OCI-LY1 (cell line): ENCODE results near the gene LRRC63.

Source experiments
- H2AFZ ChIP-seq: fragments of 200-600 bp; sonication (generic), shearing (Covaris generic); 2 replicates; pipeline ENCODE4 v1.6.0; 2014; ENCODE audit warnings: antibody characterized with exemption, mild to moderate bottlenecking, low read length
- H3F3A ChIP-seq: fragments of 200-600 bp; sonication (generic), shearing (Covaris generic); 2 replicates; pipeline ENCODE4 v1.6.0; 2014; ENCODE audit warnings: mild to moderate bottlenecking, antibody characterized with exemption, low read length, moderate library complexity; ENCODE audit not compliant: insufficient read depth
- H3K27ac ChIP-seq: fragments of 200-600 bp; sonication (generic); 2 replicates; pipeline ENCODE4 v1.5.1; 2014; ENCODE audit warnings: low read length, mixed run types, mild to moderate bottlenecking, low read depth; ENCODE audit not compliant: poor library complexity, severe bottlenecking
- H3K27me3 ChIP-seq: fragments of 200-600 bp; sonication (generic); 2 replicates; pipeline ENCODE4 v1.6.0; 2014; ENCODE audit warnings: antibody characterized with exemption, mild to moderate bottlenecking, low read length, moderate library complexity; ENCODE audit not compliant: insufficient read depth
- H3K36me3 ChIP-seq: fragments of 200-600 bp; sonication (generic); 2 replicates; pipeline ENCODE4 v1.6.1; 2014; ENCODE audit warnings: mild to moderate bottlenecking, antibody characterized with exemption, low read length, moderate library complexity, mixed read lengths; ENCODE audit not compliant: insufficient read depth
- H3K4me1 ChIP-seq: fragments of 200-600 bp; sonication (generic); 2 replicates; pipeline ENCODE4 v1.5.1; 2014; ENCODE audit warnings: mild to moderate bottlenecking, low read length, moderate library complexity; ENCODE audit not compliant: insufficient read depth, severe bottlenecking
- H3K4me2 ChIP-seq: fragments of 200-600 bp; sonication (generic), shearing (Covaris generic); 2 replicates; pipeline ENCODE4 v1.6.1; 2014; ENCODE audit warnings: low read length
- H3K4me3 ChIP-seq: fragments of 200-600 bp; sonication (generic); 2 replicates; pipeline ENCODE4 v1.5.1; 2014; ENCODE audit warnings: low read length, low read depth, mild to moderate bottlenecking, mixed read lengths; ENCODE audit not compliant: poor library complexity, severe bottlenecking
- H3K79me2 ChIP-seq: fragments of 200-600 bp; shearing (Covaris generic); 2 replicates; pipeline ENCODE4 v1.6.1; 2016; ENCODE audit warnings: mixed run types, low read length, mixed read lengths; ENCODE audit not compliant: insufficient read depth
- H3K9ac ChIP-seq: fragments of 200-600 bp; sonication (generic), shearing (Covaris generic); 2 replicates; pipeline ENCODE4 v1.6.1; 2014; ENCODE audit warnings: mild to moderate bottlenecking, low read length, mixed read lengths
- H3K9me2 ChIP-seq: fragments of 200-600 bp; sonication (generic), shearing (Covaris generic); 2 replicates; pipeline ENCODE4 v1.6.1; 2014; ENCODE audit warnings: low read depth, mild to moderate bottlenecking, low read length, mixed read lengths
- H3K9me3 ChIP-seq: fragments of 200-600 bp; shearing (Covaris generic); 2 replicates; pipeline ENCODE4 v1.6.1; 2014; ENCODE audit warnings: low read length, mixed read lengths
- H4K20me1 ChIP-seq: fragments of 200-600 bp; sonication (generic), shearing (Covaris generic); 2 replicates; pipeline ENCODE4 v1.6.0; 2016; ENCODE audit warnings: mild to moderate bottlenecking, low read length; ENCODE audit not compliant: insufficient read depth
- EZH2 ChIP-seq: fragments of 200-600 bp; sonication (generic), shearing (Covaris generic); IDR thresholded peaks from 2 replicates; pipeline ENCODE4 v1.8.0; 2017; ENCODE audit warnings: borderline replicate concordance, mixed run types, mild to moderate bottlenecking, antibody characterized with exemption, low read length, moderate library complexity, mixed read lengths
- TF ChIP-seq, protein P1 (sequence below): fragments of 200-600 bp; sonication (generic), shearing (Covaris generic); IDR thresholded peaks from 2 replicates; pipeline ENCODE4 v1.5.1; 2017; ENCODE audit warnings: mild to moderate bottlenecking, antibody characterized with exemption, low read length, moderate library complexity, mixed read lengths

Gene LRRC63

DNA sequence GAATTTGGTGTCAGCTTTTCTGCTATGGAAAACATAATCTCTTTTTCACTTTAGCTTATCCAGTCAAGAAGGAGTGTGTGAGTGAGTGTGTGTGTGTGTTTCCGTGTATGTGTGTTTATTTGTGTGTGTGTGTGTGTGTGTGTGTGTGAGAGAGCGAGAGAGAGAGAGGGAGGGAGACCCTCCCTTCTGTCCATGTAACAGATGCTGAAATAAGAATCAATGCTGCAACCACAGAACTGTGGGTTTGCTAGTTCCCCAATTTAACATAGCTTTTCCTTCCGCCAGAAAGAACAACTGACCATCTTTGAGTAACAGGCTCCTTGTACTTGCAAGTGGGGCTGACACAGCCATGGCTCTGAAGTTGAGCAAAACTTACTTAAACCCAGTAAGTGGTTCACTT lies 35.0 kb upstream of the LRRC63 start:
- Histone ChIP-seq H3K4me3 (peak overlapping the region; percentile 85), H3K4me2 (peak overlapping the region; percentile 66), H2AFZ (no peak overlapping the region), H3F3A (peaks cover 8% of the 10 kb centered on the region), H3K27ac (peak overlapping the region; percentile 99), H3K9me3 (no peaks in the 10 kb centered on the region), H3K36me3 (peaks cover 83% of the 10 kb centered on the region), H3K27me3 (no peaks in the 10 kb centered on the region), H3K4me1 (peaks cover 78% of the 10 kb centered on the region), H3K9me2 (no peaks in the 10 kb centered on the region), H3K9ac (peak overlapping the region; percentile 27; the same call in 1 of the 2 replicates), H4K20me1 (peaks cover 13% of the 10 kb centered on the region), H3K79me2 (peaks cover 100% of the 10 kb centered on the region)
- TF ChIP-seq EZH2 = no peak
- TF ChIP-seq, protein P1, sequence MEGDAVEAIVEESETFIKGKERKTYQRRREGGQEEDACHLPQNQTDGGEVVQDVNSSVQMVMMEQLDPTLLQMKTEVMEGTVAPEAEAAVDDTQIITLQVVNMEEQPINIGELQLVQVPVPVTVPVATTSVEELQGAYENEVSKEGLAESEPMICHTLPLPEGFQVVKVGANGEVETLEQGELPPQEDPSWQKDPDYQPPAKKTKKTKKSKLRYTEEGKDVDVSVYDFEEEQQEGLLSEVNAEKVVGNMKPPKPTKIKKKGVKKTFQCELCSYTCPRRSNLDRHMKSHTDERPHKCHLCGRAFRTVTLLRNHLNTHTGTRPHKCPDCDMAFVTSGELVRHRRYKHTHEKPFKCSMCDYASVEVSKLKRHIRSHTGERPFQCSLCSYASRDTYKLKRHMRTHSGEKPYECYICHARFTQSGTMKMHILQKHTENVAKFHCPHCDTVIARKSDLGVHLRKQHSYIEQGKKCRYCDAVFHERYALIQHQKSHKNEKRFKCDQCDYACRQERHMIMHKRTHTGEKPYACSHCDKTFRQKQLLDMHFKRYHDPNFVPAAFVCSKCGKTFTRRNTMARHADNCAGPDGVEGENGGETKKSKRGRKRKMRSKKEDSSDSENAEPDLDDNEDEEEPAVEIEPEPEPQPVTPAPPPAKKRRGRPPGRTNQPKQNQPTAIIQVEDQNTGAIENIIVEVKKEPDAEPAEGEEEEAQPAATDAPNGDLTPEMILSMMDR = no peak

DNA sequence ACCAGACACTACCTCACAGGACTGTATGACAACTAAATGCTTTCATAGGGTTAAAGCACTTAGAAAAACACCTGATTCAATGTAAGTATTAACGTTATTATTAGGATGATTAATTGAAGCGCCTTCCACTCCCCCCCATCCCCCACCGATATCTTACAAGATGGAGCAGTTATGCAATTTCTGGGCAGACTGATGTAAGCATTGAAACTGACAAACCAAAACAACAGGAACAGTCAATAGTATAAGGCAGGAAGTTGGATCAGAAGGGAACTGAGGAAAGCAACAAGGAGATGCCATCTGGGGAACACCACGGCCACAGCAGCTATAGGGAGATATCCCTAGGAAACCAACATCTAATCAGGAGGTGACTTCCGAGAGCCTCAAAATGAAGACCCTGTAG lies 33.6 kb upstream of the LRRC63 start:
- peak overlapping the region; percentile 66 for H3K4me2 ChIP-seq
- H3K9ac ChIP-seq = peak overlapping the region; percentile 80
- H3K27me3 ChIP-seq = no peaks in the 10 kb centered on the region
- peak overlapping the region; percentile 99 for H3K27ac ChIP-seq
- no peaks in the 10 kb centered on the region for H3K9me3 ChIP-seq
- peaks cover 71% of the 10 kb centered on the region for H3K36me3 ChIP-seq
- peaks cover 8% of the 10 kb centered on the region for H3F3A ChIP-seq
- peaks cover 88% of the 10 kb centered on the region for H3K79me2 ChIP-seq
- H3K4me1 ChIP-seq = peaks cover 74% of the 10 kb centered on the region
- no peak overlapping the region for H2AFZ ChIP-seq
- no peak for TF ChIP-seq EZH2
- TF ChIP-seq, protein P1 = no peak
- H3K9me2 ChIP-seq = no peaks in the 10 kb centered on the region
- H3K4me3 ChIP-seq = peak overlapping the region; percentile 85
- H4K20me1 ChIP-seq = peaks cover 13% of the 10 kb centered on the region

DNA sequence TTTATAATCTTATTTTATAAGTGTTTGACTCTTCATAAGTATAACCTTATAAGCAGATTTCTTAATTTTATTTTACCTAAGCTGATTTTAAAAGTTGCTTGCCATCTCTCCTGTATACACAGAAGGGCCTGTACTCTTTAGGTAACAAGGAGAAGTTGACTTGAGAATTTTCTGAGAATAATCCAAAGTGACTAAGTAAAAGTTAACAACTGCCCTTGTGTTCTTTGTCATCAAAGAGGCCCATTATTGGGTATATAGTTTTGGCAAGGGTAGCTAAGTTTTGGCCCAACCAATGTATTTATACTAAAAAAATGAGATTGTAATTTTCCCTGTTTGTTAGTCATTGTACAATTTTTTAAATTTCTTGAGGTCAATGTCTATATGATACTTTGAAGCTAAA lies 32.9 kb upstream of the LRRC63 start:
- peaks cover 13% of the 10 kb centered on the region for H4K20me1 ChIP-seq
- peaks cover 8% of the 10 kb centered on the region for H3F3A ChIP-seq
- H3K4me1 ChIP-seq = peaks cover 74% of the 10 kb centered on the region
- no peaks in the 10 kb centered on the region for H3K9me2 ChIP-seq
- no peaks in the 10 kb centered on the region for H3K27me3 ChIP-seq
- peak overlapping the region; percentile 66 for H3K4me2 ChIP-seq
- H3K9me3 ChIP-seq = no peaks in the 10 kb centered on the region
- H3K79me2 ChIP-seq = peaks cover 81% of the 10 kb centered on the region
- H3K27ac ChIP-seq = peak overlapping the region; percentile 99
- peaks cover 64% of the 10 kb centered on the region for H3K36me3 ChIP-seq
- TF ChIP-seq EZH2 = no peak
- TF ChIP-seq, protein P1 = no peak
- H3K4me3 ChIP-seq = peak overlapping the region; percentile 85
- H3K9ac ChIP-seq = peak overlapping the region; percentile 80
- H2AFZ ChIP-seq = no peak overlapping the region
